ENCODE data around the gene PDCD10. TPM values are rescaled to one million over a fixed set of nuclear protein-coding genes. Genes with fewer than 3 reads are reported as not detected.

PDCD10 gene
- total and polyA plus RNA-seq, 4 experiments from 2014 or later = 43.8 to 133 (median 77.3) TPM

- H3K4me1 Mint-ChIP-seq = peaks cover 55 to 81% (median 71%) of the 10 kb centered on the region in 4 donors
- H3K9me3 Mint-ChIP-seq = no peaks in the 10 kb centered on the region
- no peaks in the 10 kb centered on the region for H3K27me3 Mint-ChIP-seq
- ChIA-PET CTCF (ENCODE audit: partially characterized antibody) (interaction anchor here (1.2 to 1.6 kb wide), 2 partner anchors 27 to 28 kb away, joined by 3 to 5 read pairs; no protein-coding TSS in a partner anchor), POLR2A (ENCODE audit: partially characterized antibody) (no interaction called here)
- DNase-seq = no peak
- H3K27ac Mint-ChIP-seq = peak overlapping the region in 3 of 7 donors; percentile 4 to 37 (median 34)
- peaks cover 58 to 72% of the 10 kb centered on the region in 2 donors for H3K36me3 Mint-ChIP-seq
- peaks cover 11% of the 10 kb centered on the region for H3K36me3 ChIP-seq (ENCODE audit: insufficient read depth, low read length)
- no peaks in the 10 kb centered on the region for H3K27me3 ChIP-seq (ENCODE audit: insufficient read depth, low read length)
- H3K9me3 ChIP-seq (ENCODE audit: control insufficient read depth in 1 of 2, low read length in 2 of 2) = no peaks in the 10 kb centered on the region
- peak overlapping the region in 1 of 8 donors; percentile 2 for H3K4me3 Mint-ChIP-seq
- peaks cover 34% of the 10 kb centered on the region for H3K4me1 ChIP-seq (ENCODE audit: insufficient read depth, low read length)
- no peak overlapping the region for H3K27ac ChIP-seq (ENCODE audit: low read depth, low read length)
- intact Hi-C loops (cut with micrococcal nuclease) = no loop called here
- no peak overlapping the region for H3K4me3 ChIP-seq (ENCODE audit: low read length in 2 of 2)
These were observed 23.3 kb downstream of the PDCD10 start for GRCh38 chr3:167711439-167711838.

GRCh38 chr3:167710552-167710951, 24.1 kb downstream of the PDCD10 start:
- H3K27me3 ChIP-seq (ENCODE audit: insufficient read depth, low read length) = no peaks in the 10 kb centered on the region
- CTCF ChIA-PET (ENCODE audit: partially characterized antibody) = interaction anchor here (1.2 kb wide), 1 partner anchor 27 kb away, joined by 3 read pairs; no protein-coding TSS in a partner anchor
- H3K4me1 ChIP-seq (ENCODE audit: insufficient read depth, low read length) = peaks cover 40% of the 10 kb centered on the region
- Mint-ChIP-seq H3K4me3 (no peak overlapping the region), H3K9me3 (no peaks in the 10 kb centered on the region), H3K27me3 (no peaks in the 10 kb centered on the region), H3K27ac (peak overlapping the region in 4 of 7 donors; percentile 5 to 55 (median 38)), H3K36me3 (peaks cover 55 to 73% of the 10 kb centered on the region in 2 donors), H3K4me1 (peaks cover 54 to 82% (median 72%) of the 10 kb centered on the region in 4 donors)
- H3K36me3 ChIP-seq (ENCODE audit: insufficient read depth, low read length) = peaks cover 11% of the 10 kb centered on the region
- intact Hi-C loops (cut with micrococcal nuclease) = no loop called here
- no peaks in the 10 kb centered on the region for H3K9me3 ChIP-seq (ENCODE audit: control insufficient read depth in 1 of 2, low read length in 2 of 2)
- H3K4me3 ChIP-seq (ENCODE audit: low read length in 2 of 2) = no peak overlapping the region
- no peak for DNase-seq
- POLR2A ChIA-PET (ENCODE audit: partially characterized antibody) = no interaction called here
- H3K27ac ChIP-seq (ENCODE audit: low read depth, low read length) = no peak overlapping the region

- Histone ChIP-seq H3K4me3 (ENCODE audit: low read length in 2 of 2) (no peak overlapping the region), H3K36me3 (ENCODE audit: insufficient read depth, low read length) (peaks cover 11% of the 10 kb centered on the region), H3K27ac (ENCODE audit: low read depth, low read length) (no peak overlapping the region), H3K27me3 (ENCODE audit: insufficient read depth, low read length) (no peaks in the 10 kb centered on the region), H3K4me1 (ENCODE audit: insufficient read depth, low read length) (peaks cover 33% of the 10 kb centered on the region), H3K9me3 (ENCODE audit: control insufficient read depth in 1 of 2, low read length in 2 of 2) (no peaks in the 10 kb centered on the region)
- CTCF ChIA-PET (ENCODE audit: partially characterized antibody) = no interaction called here
- no peak for DNase-seq
- Mint-ChIP-seq H3K36me3 (peaks cover 50 to 68% of the 10 kb centered on the region in 2 donors), H3K4me3 (no peak overlapping the region), H3K27ac (peak overlapping the region in 1 of 7 donors; percentile 46), H3K27me3 (no peaks in the 10 kb centered on the region), H3K4me1 (peaks cover 51 to 73% (median 65%) of the 10 kb centered on the region in 4 donors), H3K9me3 (no peaks in the 10 kb centered on the region)
- POLR2A ChIA-PET (ENCODE audit: partially characterized antibody) = no interaction called here
- intact Hi-C loops (cut with micrococcal nuclease) = no loop called here
These were observed 25.0 kb downstream of the PDCD10 start for GRCh38 chr3:167709690-167710089.

- no peaks in the 10 kb centered on the region for H3K9me3 Mint-ChIP-seq
- intact Hi-C loops (cut with micrococcal nuclease) = no loop called here
- CTCF ChIA-PET (ENCODE audit: partially characterized antibody) = interaction anchor here (1.2 to 5.1 kb wide), 2 partner anchors 12 to 21 kb away, joined by 4 to 23 read pairs; no protein-coding TSS in a partner anchor
These were observed 28.9 kb downstream of the PDCD10 start for GRCh38 chr3:167705840-167706239.

GRCh38 chr3:167700926-167701325, 33.8 kb downstream of the PDCD10 start:
- no peak overlapping the region for H3K4me3 ChIP-seq (ENCODE audit: low read length in 2 of 2)
- H3K27me3 ChIP-seq (ENCODE audit: insufficient read depth, low read length) = no peaks in the 10 kb centered on the region
- no peak overlapping the region for H3K4me3 Mint-ChIP-seq
- ChIA-PET CTCF (ENCODE audit: partially characterized antibody) (interaction anchor here (1.7 kb wide), 1 partner anchor 16 kb away, joined by 8 read pairs; no protein-coding TSS in a partner anchor), POLR2A (ENCODE audit: partially characterized antibody) (no interaction called here)
- H3K4me1 Mint-ChIP-seq = peaks cover 15 to 24% (median 19%) of the 10 kb centered on the region in 4 donors
- H3K9me3 Mint-ChIP-seq = no peaks in the 10 kb centered on the region
- no peak overlapping the region for H3K27ac ChIP-seq (ENCODE audit: low read depth, low read length)
- intact Hi-C loops (cut with micrococcal nuclease) = no loop called here
- H3K36me3 ChIP-seq (ENCODE audit: insufficient read depth, low read length) = peaks cover 12% of the 10 kb centered on the region
- H3K4me1 ChIP-seq (ENCODE audit: insufficient read depth, low read length) = peaks cover under 1% of the 10 kb centered on the region
- H3K36me3 Mint-ChIP-seq = peaks cover 26 to 51% of the 10 kb centered on the region in 2 donors
- H3K27me3 Mint-ChIP-seq = no peaks in the 10 kb centered on the region
- peak overlapping the region in 2 of 7 donors; percentile 24 to 30 for H3K27ac Mint-ChIP-seq
- H3K9me3 ChIP-seq (ENCODE audit: control insufficient read depth in 1 of 2, low read length in 2 of 2) = no peaks in the 10 kb centered on the region
- no peak for DNase-seq

More at GRCh38 chr3:167705840-167706239, 28.9 kb downstream of the PDCD10 start:
- Histone ChIP-seq H3K27me3 (ENCODE audit: insufficient read depth, low read length) (no peaks in the 10 kb centered on the region), H3K4me3 (ENCODE audit: low read length in 2 of 2) (no peak overlapping the region), H3K4me1 (ENCODE audit: insufficient read depth, low read length) (peaks cover 11% of the 10 kb centered on the region), H3K36me3 (ENCODE audit: insufficient read depth, low read length) (peaks cover 20% of the 10 kb centered on the region), H3K9me3 (ENCODE audit: control insufficient read depth in 1 of 2, low read length in 2 of 2) (no peaks in the 10 kb centered on the region), H3K27ac (ENCODE audit: low read depth, low read length) (no peak overlapping the region)
- Mint-ChIP-seq H3K4me3 (no peak overlapping the region), H3K27me3 (no peaks in the 10 kb centered on the region), H3K27ac (peak overlapping the region in 2 of 7 donors; percentile 1 to 69), H3K4me1 (peaks cover 23 to 44% (median 41%) of the 10 kb centered on the region in 4 donors), H3K36me3 (peaks cover 40 to 60% of the 10 kb centered on the region in 2 donors)
- DNase-seq = no peak
- POLR2A ChIA-PET (ENCODE audit: partially characterized antibody) = no interaction called here

GRCh38 chr3:167700046-167700445, 34.6 kb downstream of the PDCD10 start:
- H3K36me3 ChIP-seq (ENCODE audit: insufficient read depth, low read length) = peaks cover 12% of the 10 kb centered on the region
- DNase-seq = no peak
- H3K9me3 Mint-ChIP-seq = no peaks in the 10 kb centered on the region
- H3K4me3 ChIP-seq (ENCODE audit: low read length in 2 of 2) = no peak overlapping the region
- H3K27me3 ChIP-seq (ENCODE audit: insufficient read depth, low read length) = no peaks in the 10 kb centered on the region
- ChIA-PET CTCF (ENCODE audit: partially characterized antibody) (interaction anchor here (3.1 kb wide), 1 partner anchor 15 kb away, joined by 17 read pairs; no protein-coding TSS in a partner anchor), POLR2A (ENCODE audit: partially characterized antibody) (no interaction called here)
- no peaks in the 10 kb centered on the region for H3K9me3 ChIP-seq (ENCODE audit: control insufficient read depth in 1 of 2, low read length in 2 of 2)
- peaks cover 29 to 55% of the 10 kb centered on the region in 2 donors for H3K36me3 Mint-ChIP-seq
- no peaks in the 10 kb centered on the region for H3K27me3 Mint-ChIP-seq
- peaks cover 13 to 20% (median 16%) of the 10 kb centered on the region in 4 donors for H3K4me1 Mint-ChIP-seq
- no peaks in the 10 kb centered on the region for H3K4me1 ChIP-seq (ENCODE audit: insufficient read depth, low read length)
- H3K27ac Mint-ChIP-seq = peak overlapping the region in 1 of 7 donors; percentile 84
- no peak overlapping the region for H3K27ac ChIP-seq (ENCODE audit: low read depth, low read length)
- no peak overlapping the region for H3K4me3 Mint-ChIP-seq
- intact Hi-C loops (cut with micrococcal nuclease) = no loop called here

GRCh38 chr3:167694121-167694520, 40.6 kb downstream of the PDCD10 start:
- Histone ChIP-seq H3K4me1 (ENCODE audit: insufficient read depth, low read length) (peaks cover 16% of the 10 kb centered on the region), H3K36me3 (ENCODE audit: insufficient read depth, low read length) (peaks cover 20% of the 10 kb centered on the region), H3K9me3 (ENCODE audit: control insufficient read depth in 1 of 2, low read length in 2 of 2) (no peaks in the 10 kb centered on the region), H3K27me3 (ENCODE audit: insufficient read depth, low read length) (no peaks in the 10 kb centered on the region), H3K4me3 (ENCODE audit: low read length in 2 of 2) (no peak overlapping the region), H3K27ac (ENCODE audit: low read depth, low read length) (no peak overlapping the region)
- no peak for DNase-seq
- Mint-ChIP-seq H3K36me3 (peaks cover 24 to 52% of the 10 kb centered on the region in 2 donors), H3K27ac (peak overlapping the region in 4 of 7 donors; percentile 7 to 80 (median 35)), H3K4me1 (peaks cover 22 to 43% (median 28%) of the 10 kb centered on the region in 4 donors), H3K4me3 (no peak overlapping the region), H3K27me3 (no peaks in the 10 kb centered on the region), H3K9me3 (no peaks in the 10 kb centered on the region)
- ChIA-PET POLR2A (ENCODE audit: partially characterized antibody) (no interaction called here), CTCF (ENCODE audit: partially characterized antibody) (interaction anchor here (0.7 to 2.8 kb wide), 2 partner anchors 10 to 11 kb away, joined by 4 to 28 read pairs; no protein-coding TSS in a partner anchor)
- intact Hi-C loops (cut with micrococcal nuclease) = no loop called here

All from CD4-positive, alpha-beta memory T cell (primary cell).